HepG2 (cell line): ENCODE data around the gene AATF. TPM values are rescaled to one million over a fixed set of nuclear protein-coding genes. Genes with fewer than 3 reads are reported as not detected.

Source experiments
- ATAC-seq: fragments of 200-7000 bp; cut with Tn5 transposase; 3 replicates; pipeline ENCODE4 v1.9.1; 2020; ENCODE audit warnings: mild to moderate bottlenecking, moderate library complexity
- BruUV-seq: library from RNA; stranded (reverse); fragments of 400-500 nt; replicated peaks from 2 replicates; lab custom pipeline; 2021; lab: Mats Ljungman, UMichigan
- CTCF ChIA-PET: fragments of 300-600 bp; formaldehyde crosslinking; extraction: SDS; loops from one replicate; lab custom pipeline; 2021; ENCODE audit warnings: low total read pairs, inconsistent platforms, low intra/inter-chr PET ratio; lab: Yijun Ruan, JAX
- POLR2A ChIA-PET: fragments of 350-600 bp; sonication (Branson Sonifier 250); formaldehyde crosslinking; loops from one replicate; lab custom pipeline; 2020; ENCODE audit warnings: antibody characterized with exemption, inconsistent platforms; lab: Yijun Ruan, JAX
- DNase-seq: peaks from one replicate; pipeline ENCODE4 v3.0.0-alpha.2; 2015; ENCODE audit warnings: low spot score
- FAIRE-seq: peaks from 3 replicates; lab custom pipeline; 2011; peaks lifted over from hg19 to GRCh38; lab: Jason Lieb, UNC
- H2AFZ ChIP-seq: one replicate; pipeline ENCODE4 v1.6.1; 2011; ENCODE audit warnings: low read length, inconsistent platforms
- H3K27ac ChIP-seq: fragments of 300-600 bp; 3 replicates; pipeline ENCODE4 v1.8.0; 2011; ENCODE audit warnings: mixed run types, mild to moderate bottlenecking, mixed read lengths, low read length, inconsistent platforms; ENCODE audit not compliant: insufficient read depth; ENCODE audit errors: extremely low read length
- H3K27me3 ChIP-seq, 2 experiments: fragments of 200-600 bp in 1 of 2; 2 replicates in 1 of 2; 3 replicates in 1 of 2; pipeline versions ENCODE4 v1.6.0 to v1.8.0; 2011; ENCODE audit warnings: low read length in 2 of 2, mild to moderate bottlenecking in 2 of 2, moderate library complexity in 2 of 2, inconsistent platforms in 1 of 2; ENCODE audit not compliant: insufficient read depth in 2 of 2, control insufficient read depth in 1 of 2
- H3K36me3 ChIP-seq, 2 experiments: fragments of 200-600 bp in 1 of 2; replicated peaks in 1 of 2; 2 replicates in 1 of 2; 3 replicates in 1 of 2; pipeline versions ENCODE4 v1.5.1 to v1.8.0; 2011; ENCODE audit warnings: low read length in 2 of 2, inconsistent platforms in 1 of 2; ENCODE audit not compliant: insufficient read depth in 2 of 2, control insufficient read depth in 1 of 2
- H3K4me1 ChIP-seq: 2 replicates; pipeline ENCODE4 v1.5.1; 2012; ENCODE audit warnings: low read length, inconsistent platforms; ENCODE audit not compliant: insufficient read depth
- H3K4me2 ChIP-seq: 2 replicates; pipeline ENCODE4 v1.6.0; 2011; ENCODE audit warnings: low read depth, low read length, inconsistent platforms
- H3K4me3 ChIP-seq, 3 experiments: fragments of 200-600 bp in 1 of 3; sonication (generic), shearing (Covaris generic) in 1 of 3; replicated peaks in 1 of 3; 2 replicates each; pipeline ENCODE4 v1.5.1; 2011 to 2016; ENCODE audit warnings: low read length in 3 of 3, inconsistent platforms in 2 of 3, low read depth in 2 of 3, mild to moderate bottlenecking in 2 of 3, control low read depth in 1 of 3, mixed read lengths in 1 of 3; ENCODE audit not compliant: insufficient read depth in 1 of 3
- H3K79me2 ChIP-seq: one replicate; pipeline ENCODE4 v1.6.1; 2011; ENCODE audit warnings: low read length, inconsistent platforms; ENCODE audit not compliant: insufficient read depth
- H3K9ac ChIP-seq: 2 replicates; pipeline ENCODE4 v1.6.0; 2011; ENCODE audit warnings: mild to moderate bottlenecking, low read depth, low read length, inconsistent platforms; ENCODE audit not compliant: insufficient read depth
- H3K9me3 ChIP-seq: 2 replicates; pipeline ENCODE4 v1.5.1; 2012; ENCODE audit warnings: mild to moderate bottlenecking, low read length
- H4K20me1 ChIP-seq: 2 replicates; pipeline ENCODE4 v1.6.0; 2011; ENCODE audit warnings: inconsistent platforms, mild to moderate bottlenecking, low read length, moderate library complexity; ENCODE audit not compliant: insufficient read depth
- CBX2 ChIP-seq, 2 experiments: fragments of 200-600 bp in 1 of 2; sonication (generic); formaldehyde crosslinking in 1 of 2; IDR thresholded peaks; 2 replicates each; pipeline versions ENCODE4 v1.7.0 to v1.8.1; 2018 to 2022; ENCODE audit warnings: low read depth in 2 of 2, low read length in 1 of 2, mild to moderate bottlenecking in 1 of 2, missing genetic modification reagents in 1 of 2
- CENPT ChIP-seq: sonication (generic); formaldehyde crosslinking; IDR thresholded peaks from 2 replicates; pipeline ENCODE4 v1.8.0; 2022; ENCODE audit warnings: low read depth, mild to moderate bottlenecking, moderate library complexity, missing genetic modification reagents
- FOSL1 ChIP-seq: sonication (generic); formaldehyde crosslinking; IDR thresholded peaks from 2 replicates; pipeline ENCODE4 v1.9.0; 2021; ENCODE audit warnings: missing genetic modification reagents, borderline replicate concordance
- FOXO1 ChIP-seq: sonication (generic); formaldehyde crosslinking; IDR thresholded peaks from 2 replicates; pipeline ENCODE4 v1.4.0; 2020; ENCODE audit warnings: missing genetic modification reagents
- HHEX ChIP-seq: IDR thresholded peaks from 2 replicates; pipeline ENCODE4 v1.6.1; 2016; ENCODE audit warnings: control low read depth
- HOXA5 ChIP-seq: sonication (generic); formaldehyde crosslinking; IDR thresholded peaks from 2 replicates; pipeline ENCODE4 v1.4.0; 2020; ENCODE audit warnings: missing genetic modification reagents
- JARID2 ChIP-seq: sonication (generic); formaldehyde crosslinking; IDR thresholded peaks from 2 replicates; pipeline ENCODE4 v1.8.1; 2023; ENCODE audit warnings: missing genetic modification reagents, inconsistent platforms; ENCODE audit not compliant: insufficient replicate concordance
- PRPF4 ChIP-seq: fragments of 200-400 bp; formaldehyde crosslinking; IDR thresholded peaks from 2 replicates; pipeline ENCODE4 v1.6.1; 2016; ENCODE audit warnings: low read length, low read depth; ENCODE audit not compliant: poor library complexity, severe bottlenecking
- ZFYVE20 ChIP-seq: sonication (generic); formaldehyde crosslinking; IDR thresholded peaks from 2 replicates; pipeline ENCODE4 v1.8.0; 2023; ENCODE audit warnings: low read depth, mild to moderate bottlenecking, moderate library complexity, missing genetic modification reagents, borderline replicate concordance
- ZNF33A ChIP-seq: sonication (generic); formaldehyde crosslinking; IDR thresholded peaks from 2 replicates; pipeline ENCODE4 v1.5.1; 2020; ENCODE audit warnings: missing genetic modification reagents, mild to moderate bottlenecking, moderate library complexity, borderline replicate concordance
- ZNF589 ChIP-seq: sonication (generic); formaldehyde crosslinking; conservative IDR thresholded peaks from 2 replicates; pipeline ENCODE4 v1.8.0; 2022; ENCODE audit warnings: mild to moderate bottlenecking, moderate library complexity, missing genetic modification reagents
- ZNF619 ChIP-seq: sonication (generic); formaldehyde crosslinking; IDR thresholded peaks from 2 replicates; pipeline ENCODE4 v1.4.0; 2020; ENCODE audit warnings: mild to moderate bottlenecking, missing genetic modification reagents
- WGBS: methylation state at CpG from one replicate; pipeline ENCODE4 v1.1.6; 2017; ENCODE audit warnings: low lambda C conversion rate; 5-methylcytosine and 5-hydroxymethylcytosine counted together
- in situ Hi-C: cut with HindIII; loops from 2 replicates; pipeline ENCODE4 v1.10.0; 2017; ENCODE audit warnings: low pct_unique_long_range_greater_than_20kb; ENCODE audit not compliant: extremely low pct_ligation_motif_present
- intact Hi-C: fragments of 100-400 bp; cut with micrococcal nuclease; formaldehyde crosslinking; loops from one replicate; pipeline ENCODE4 v1.10.0; 2022; ENCODE audit not compliant: unreplicated experiment
- polyA plus RNA-seq, 8 experiments: library from polyadenylated mRNA; depleted of rRNA in 3 of 8; stranded (reverse) in 7 of 8; unstranded in 1 of 8; fragments of >200 nt; fragmentation: Illumina TruSeq in 4 of 8; extraction: Trizol in 4 of 8; gene quantifications; 2 replicates each; pipeline versions ENCODE4 v1.2.1 to v1.2.3, GENCODE V29; 2011 to 2016; ENCODE audit warnings: low read depth in 4 of 8, missing spikeins in 1 of 8, mixed read lengths in 1 of 8; ENCODE audit not compliant: insufficient read depth in 1 of 8
- total RNA-seq, 5 experiments: library from RNA; depleted of rRNA; stranded (reverse); fragments of >200 nt; fragmentation: Illumina TruSeq; extraction: Trizol; gene quantifications; 2 replicates each; pipeline ENCODE4 v1.2.3, GENCODE V29; 2016; ENCODE audit warnings: low read depth in 1 of 5
- TF ChIP-seq, protein P1 (sequence below): sonication (generic); formaldehyde crosslinking; IDR thresholded peaks from 2 replicates; pipeline ENCODE4 v1.9.0; 2021; ENCODE audit warnings: mild to moderate bottlenecking, missing genetic modification reagents
- TF ChIP-seq, protein P2 (sequence below): IDR thresholded peaks from 2 replicates; pipeline ENCODE4 v1.6.1; 2016; ENCODE audit warnings: control low read depth
- TF ChIP-seq, protein P3 (sequence below): sonication (generic); formaldehyde crosslinking; IDR thresholded peaks from 2 replicates; pipeline ENCODE4 v1.4.0; 2020; ENCODE audit warnings: mild to moderate bottlenecking, missing genetic modification reagents, borderline replicate concordance

Gene AATF
- total and polyA plus RNA-seq, 2 of the 13 experiments (the other 11 are each of a cell fraction or from before 2014, with no cell fraction given), result 9.1 to 53.3 TPM

DNA sequence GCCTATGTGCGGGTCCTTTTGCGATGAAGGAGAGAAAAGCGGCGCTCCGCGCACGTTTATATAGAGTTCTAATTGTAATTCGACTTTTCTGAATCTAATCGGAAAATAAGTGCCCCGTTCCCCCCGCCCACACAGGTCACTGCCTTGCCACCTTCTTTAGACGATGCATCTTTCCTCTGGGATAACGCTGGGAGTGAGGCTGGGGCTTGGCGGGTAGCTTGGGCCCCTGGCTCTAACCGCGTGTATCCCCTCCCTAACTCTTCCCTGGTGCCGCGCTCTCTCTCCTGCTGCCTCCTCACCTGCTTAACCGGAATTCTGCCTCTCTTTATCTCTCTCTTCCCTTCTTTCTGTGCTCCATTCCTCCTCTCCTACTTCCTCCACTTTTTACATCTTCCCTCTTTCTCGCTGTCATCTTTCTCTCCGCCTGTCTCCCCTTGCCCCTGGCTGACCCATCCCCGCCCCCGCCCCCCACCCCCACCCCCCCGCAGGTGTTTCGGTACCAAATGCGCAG lies 8.9 kb upstream of the AATF start:
- in situ Hi-C loops (no loop called here), intact Hi-C loops (no loop called here)
- BruUV-seq, result no TSS peak
- Histone ChIP-seq H2AFZ (no peak overlapping the region), H4K20me1 (peaks cover 21% of the 10 kb centered on the region; the same call in 1 of the 2 replicates), H3K4me2 (no peak overlapping the region), H3K27ac (no peak overlapping the region), H3K36me3 (no peaks in the 10 kb centered on the region), H3K27me3 (peaks cover 35 to 81% of the 10 kb centered on the region in 2 experiments), H3K4me3 (no peak overlapping the region), H3K9me3 (no peaks in the 10 kb centered on the region), H3K4me1 (peaks cover 42% of the 10 kb centered on the region), H3K9ac (no peak overlapping the region), H3K79me2 (no peaks in the 10 kb centered on the region)
- POLR2A ChIA-PET, result no interaction called here
- WGBS, result 52% methylated on average over 26 of the region's 26 CpGs
- DNase-seq, result no peak
- ATAC-seq, result no peak
- no peak for FAIRE-seq
- TF ChIP-seq CBX2 (IDR thresholded peaks at IDR 0.05; ENCODE audit: low read depth, low read length), result no peak
- TF ChIP-seq CBX2 (CRISPR knock-in tag; IDR thresholded peaks at IDR 0.05; ENCODE audit: low read depth), result no peak
- no peak for TF ChIP-seq FOSL1 (CRISPR knock-in tag)
- TF ChIP-seq JARID2 (CRISPR knock-in tag), result no peak
- TF ChIP-seq ZNF33A (CRISPR knock-in tag), result no peak
- TF ChIP-seq, protein P1, sequence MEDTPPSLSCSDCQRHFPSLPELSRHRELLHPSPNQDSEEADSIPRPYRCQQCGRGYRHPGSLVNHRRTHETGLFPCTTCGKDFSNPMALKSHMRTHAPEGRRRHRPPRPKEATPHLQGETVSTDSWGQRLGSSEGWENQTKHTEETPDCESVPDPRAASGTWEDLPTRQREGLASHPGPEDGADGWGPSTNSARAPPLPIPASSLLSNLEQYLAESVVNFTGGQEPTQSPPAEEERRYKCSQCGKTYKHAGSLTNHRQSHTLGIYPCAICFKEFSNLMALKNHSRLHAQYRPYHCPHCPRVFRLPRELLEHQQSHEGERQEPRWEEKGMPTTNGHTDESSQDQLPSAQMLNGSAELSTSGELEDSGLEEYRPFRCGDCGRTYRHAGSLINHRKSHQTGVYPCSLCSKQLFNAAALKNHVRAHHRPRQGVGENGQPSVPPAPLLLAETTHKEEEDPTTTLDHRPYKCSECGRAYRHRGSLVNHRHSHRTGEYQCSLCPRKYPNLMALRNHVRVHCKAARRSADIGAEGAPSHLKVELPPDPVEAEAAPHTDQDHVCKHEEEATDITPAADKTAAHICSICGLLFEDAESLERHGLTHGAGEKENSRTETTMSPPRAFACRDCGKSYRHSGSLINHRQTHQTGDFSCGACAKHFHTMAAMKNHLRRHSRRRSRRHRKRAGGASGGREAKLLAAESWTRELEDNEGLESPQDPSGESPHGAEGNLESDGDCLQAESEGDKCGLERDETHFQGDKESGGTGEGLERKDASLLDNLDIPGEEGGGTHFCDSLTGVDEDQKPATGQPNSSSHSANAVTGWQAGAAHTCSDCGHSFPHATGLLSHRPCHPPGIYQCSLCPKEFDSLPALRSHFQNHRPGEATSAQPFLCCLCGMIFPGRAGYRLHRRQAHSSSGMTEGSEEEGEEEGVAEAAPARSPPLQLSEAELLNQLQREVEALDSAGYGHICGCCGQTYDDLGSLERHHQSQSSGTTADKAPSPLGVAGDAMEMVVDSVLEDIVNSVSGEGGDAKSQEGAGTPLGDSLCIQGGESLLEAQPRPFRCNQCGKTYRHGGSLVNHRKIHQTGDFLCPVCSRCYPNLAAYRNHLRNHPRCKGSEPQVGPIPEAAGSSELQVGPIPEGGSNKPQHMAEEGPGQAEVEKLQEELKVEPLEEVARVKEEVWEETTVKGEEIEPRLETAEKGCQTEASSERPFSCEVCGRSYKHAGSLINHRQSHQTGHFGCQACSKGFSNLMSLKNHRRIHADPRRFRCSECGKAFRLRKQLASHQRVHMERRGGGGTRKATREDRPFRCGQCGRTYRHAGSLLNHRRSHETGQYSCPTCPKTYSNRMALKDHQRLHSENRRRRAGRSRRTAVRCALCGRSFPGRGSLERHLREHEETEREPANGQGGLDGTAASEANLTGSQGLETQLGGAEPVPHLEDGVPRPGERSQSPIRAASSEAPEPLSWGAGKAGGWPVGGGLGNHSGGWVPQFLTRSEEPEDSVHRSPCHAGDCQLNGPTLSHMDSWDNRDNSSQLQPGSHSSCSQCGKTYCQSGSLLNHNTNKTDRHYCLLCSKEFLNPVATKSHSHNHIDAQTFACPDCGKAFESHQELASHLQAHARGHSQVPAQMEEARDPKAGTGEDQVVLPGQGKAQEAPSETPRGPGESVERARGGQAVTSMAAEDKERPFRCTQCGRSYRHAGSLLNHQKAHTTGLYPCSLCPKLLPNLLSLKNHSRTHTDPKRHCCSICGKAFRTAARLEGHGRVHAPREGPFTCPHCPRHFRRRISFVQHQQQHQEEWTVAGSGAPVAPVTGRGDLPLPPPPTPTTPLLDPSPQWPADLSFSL (CRISPR knock-in tag), result no peak
- no peak for TF ChIP-seq HOXA5
- TF ChIP-seq, protein P2, sequence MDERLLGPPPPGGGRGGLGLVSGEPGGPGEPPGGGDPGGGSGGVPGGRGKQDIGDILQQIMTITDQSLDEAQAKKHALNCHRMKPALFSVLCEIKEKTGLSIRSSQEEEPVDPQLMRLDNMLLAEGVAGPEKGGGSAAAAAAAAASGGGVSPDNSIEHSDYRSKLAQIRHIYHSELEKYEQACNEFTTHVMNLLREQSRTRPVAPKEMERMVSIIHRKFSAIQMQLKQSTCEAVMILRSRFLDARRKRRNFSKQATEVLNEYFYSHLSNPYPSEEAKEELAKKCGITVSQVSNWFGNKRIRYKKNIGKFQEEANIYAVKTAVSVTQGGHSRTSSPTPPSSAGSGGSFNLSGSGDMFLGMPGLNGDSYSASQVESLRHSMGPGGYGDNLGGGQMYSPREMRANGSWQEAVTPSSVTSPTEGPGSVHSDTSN, result no peak
- TF ChIP-seq, protein P3, sequence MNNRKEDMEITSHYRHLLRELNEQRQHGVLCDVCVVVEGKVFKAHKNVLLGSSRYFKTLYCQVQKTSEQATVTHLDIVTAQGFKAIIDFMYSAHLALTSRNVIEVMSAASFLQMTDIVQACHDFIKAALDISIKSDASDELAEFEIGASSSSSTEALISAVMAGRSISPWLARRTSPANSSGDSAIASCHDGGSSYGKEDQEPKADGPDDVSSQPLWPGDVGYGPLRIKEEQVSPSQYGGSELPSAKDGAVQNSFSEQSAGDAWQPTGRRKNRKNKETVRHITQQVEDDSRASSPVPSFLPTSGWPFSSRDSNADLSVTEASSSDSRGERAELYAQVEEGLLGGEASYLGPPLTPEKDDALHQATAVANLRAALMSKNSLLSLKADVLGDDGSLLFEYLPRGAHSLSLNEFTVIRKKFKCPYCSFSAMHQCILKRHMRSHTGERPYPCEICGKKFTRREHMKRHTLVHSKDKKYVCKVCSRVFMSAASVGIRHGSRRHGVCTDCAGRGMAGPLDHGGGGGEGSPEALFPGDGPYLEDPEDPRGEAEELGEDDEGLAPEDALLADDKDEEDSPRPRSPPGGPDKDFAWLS (CRISPR knock-in tag), result no peak
- no peak for TF ChIP-seq ZNF619 (CRISPR knock-in tag)
- no peak for TF ChIP-seq ZFYVE20 (CRISPR knock-in tag)
- no peak for TF ChIP-seq PRPF4
- TF ChIP-seq ZNF589, result no peak
- no peak for TF ChIP-seq FOXO1 (CRISPR knock-in tag)
- TF ChIP-seq CENPT (CRISPR knock-in tag), result no peak
- TF ChIP-seq HHEX (CRISPR knock-in tag), result no peak
- CTCF ChIA-PET, result no interaction called here
